Measurements from ENCODE around the gene ENOSF1.

DNA sequence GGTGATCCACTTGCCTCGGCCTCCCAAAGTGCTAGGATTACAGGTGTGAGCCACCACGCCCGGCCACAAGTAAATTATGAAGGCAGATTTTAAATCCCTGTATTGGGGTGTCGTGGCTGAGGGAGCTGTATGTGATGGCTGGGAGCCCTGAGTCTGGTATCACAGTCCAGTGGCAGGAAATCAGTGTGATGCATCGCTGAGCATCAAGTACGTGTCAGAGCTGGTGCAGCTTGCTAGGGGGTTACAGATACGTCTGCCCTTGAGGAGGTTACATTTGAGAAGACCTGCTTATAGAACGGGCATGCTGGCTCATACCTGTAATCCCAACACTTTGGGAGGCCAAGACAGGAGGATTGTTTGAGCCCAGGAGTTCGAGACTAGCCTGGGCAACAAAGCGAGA is 4.3 kb downstream of the ENOSF1 start:
- TF ChIP-seq, protein P1, sequence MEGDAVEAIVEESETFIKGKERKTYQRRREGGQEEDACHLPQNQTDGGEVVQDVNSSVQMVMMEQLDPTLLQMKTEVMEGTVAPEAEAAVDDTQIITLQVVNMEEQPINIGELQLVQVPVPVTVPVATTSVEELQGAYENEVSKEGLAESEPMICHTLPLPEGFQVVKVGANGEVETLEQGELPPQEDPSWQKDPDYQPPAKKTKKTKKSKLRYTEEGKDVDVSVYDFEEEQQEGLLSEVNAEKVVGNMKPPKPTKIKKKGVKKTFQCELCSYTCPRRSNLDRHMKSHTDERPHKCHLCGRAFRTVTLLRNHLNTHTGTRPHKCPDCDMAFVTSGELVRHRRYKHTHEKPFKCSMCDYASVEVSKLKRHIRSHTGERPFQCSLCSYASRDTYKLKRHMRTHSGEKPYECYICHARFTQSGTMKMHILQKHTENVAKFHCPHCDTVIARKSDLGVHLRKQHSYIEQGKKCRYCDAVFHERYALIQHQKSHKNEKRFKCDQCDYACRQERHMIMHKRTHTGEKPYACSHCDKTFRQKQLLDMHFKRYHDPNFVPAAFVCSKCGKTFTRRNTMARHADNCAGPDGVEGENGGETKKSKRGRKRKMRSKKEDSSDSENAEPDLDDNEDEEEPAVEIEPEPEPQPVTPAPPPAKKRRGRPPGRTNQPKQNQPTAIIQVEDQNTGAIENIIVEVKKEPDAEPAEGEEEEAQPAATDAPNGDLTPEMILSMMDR (conservative IDR thresholded peaks at IDR 0.05), result no peak
- TF ChIP-seq EZH2 (IDR thresholded peaks at IDR 0.05; ENCODE audit: low read depth), result no peak
